ENCODE results near the gene RERE. TPM values are rescaled to one million over a fixed set of nuclear protein-coding genes. Genes with fewer than 3 reads are reported as not detected.

Gene RERE
- total RNA-seq, 1 donor from 2014 or later = 80.3 TPM

DNA sequence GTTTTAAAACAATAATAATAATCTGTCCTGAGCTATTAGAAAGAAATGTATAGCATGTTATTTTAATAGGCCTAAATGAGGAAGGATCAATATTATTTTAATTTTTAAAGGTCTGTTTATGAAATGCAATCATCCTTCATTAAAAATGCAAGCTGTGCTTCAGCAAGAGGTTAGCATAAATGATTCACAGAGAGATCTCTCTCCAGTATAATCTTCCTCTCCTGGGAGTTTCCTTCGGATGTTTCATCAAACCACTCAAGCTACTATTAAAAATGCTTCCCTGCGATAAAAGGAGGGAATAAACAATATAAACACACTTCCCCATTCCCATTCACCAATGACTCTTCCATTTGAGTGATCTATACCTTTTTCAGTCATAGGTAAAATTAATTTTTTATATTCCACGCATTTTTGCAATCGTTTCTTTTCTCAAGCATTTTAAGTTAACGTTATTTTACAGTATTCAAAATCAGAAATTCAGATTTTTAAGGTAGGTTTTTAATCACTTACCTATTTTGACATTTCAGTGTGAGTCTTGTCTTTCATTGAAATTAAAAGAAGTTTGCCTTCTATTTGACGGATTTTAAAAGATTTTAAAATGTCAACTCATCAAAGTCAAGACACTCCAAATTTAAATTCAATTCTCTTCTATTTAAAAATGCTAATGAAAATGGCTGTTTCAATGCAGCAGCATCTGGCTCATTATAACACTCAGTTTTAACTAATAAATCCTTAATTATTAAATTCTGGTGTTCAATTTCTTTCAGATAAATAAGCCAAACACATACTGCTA is 64.3 kb downstream of the RERE start:
- no peak for DNase-seq (ENCODE audit: extremely low spot score in 2 of 2)
- intact Hi-C loops (cut with DNase I) = no loop called here
- no peak overlapping the region for H3K4me3 ChIP-seq
- H3K4me1 ChIP-seq = peaks cover 5% of the 10 kb centered on the region
- TF ChIP-seq POLR2A (IDR thresholded peaks at IDR 0.05) (no peak), POLR2AphosphoS5 (IDR thresholded peaks at IDR 0.05; ENCODE audit: insufficient read depth in 1 of 2, low read depth in 1 of 2) (no peak)
- TF ChIP-seq, protein P1, sequence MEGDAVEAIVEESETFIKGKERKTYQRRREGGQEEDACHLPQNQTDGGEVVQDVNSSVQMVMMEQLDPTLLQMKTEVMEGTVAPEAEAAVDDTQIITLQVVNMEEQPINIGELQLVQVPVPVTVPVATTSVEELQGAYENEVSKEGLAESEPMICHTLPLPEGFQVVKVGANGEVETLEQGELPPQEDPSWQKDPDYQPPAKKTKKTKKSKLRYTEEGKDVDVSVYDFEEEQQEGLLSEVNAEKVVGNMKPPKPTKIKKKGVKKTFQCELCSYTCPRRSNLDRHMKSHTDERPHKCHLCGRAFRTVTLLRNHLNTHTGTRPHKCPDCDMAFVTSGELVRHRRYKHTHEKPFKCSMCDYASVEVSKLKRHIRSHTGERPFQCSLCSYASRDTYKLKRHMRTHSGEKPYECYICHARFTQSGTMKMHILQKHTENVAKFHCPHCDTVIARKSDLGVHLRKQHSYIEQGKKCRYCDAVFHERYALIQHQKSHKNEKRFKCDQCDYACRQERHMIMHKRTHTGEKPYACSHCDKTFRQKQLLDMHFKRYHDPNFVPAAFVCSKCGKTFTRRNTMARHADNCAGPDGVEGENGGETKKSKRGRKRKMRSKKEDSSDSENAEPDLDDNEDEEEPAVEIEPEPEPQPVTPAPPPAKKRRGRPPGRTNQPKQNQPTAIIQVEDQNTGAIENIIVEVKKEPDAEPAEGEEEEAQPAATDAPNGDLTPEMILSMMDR (IDR thresholded peaks at IDR 0.05) = no peak
- no peak overlapping the region for H3K27ac ChIP-seq
- H3K36me3 ChIP-seq = no peaks in the 10 kb centered on the region
- no peaks in the 10 kb centered on the region for H3K27me3 ChIP-seq
- H3K9me3 ChIP-seq = no peaks in the 10 kb centered on the region

DNA sequence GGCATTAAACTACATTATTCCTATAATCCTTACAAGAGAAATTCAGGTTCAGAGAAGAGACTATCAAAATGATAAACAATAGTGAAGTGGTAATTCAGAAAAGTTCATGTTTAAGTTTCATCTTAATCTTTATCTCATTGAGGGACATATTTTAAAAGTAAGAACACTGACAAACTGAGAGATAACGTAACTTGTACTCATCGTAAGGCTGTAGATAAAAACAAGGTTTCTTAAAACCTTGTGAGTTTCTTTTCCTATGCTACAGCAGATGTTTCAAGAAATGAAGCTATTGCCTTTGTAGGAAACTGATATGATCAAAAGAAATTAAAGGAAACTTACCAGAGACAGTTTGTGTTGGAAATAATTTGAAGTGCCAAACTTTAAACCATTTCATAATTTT is 65.0 kb downstream of the RERE start:
- intact Hi-C loops (cut with DNase I) = no loop called here
- no peaks in the 10 kb centered on the region for H3K36me3 ChIP-seq
- no peak overlapping the region for H3K4me3 ChIP-seq
- TF ChIP-seq POLR2A (IDR thresholded peaks at IDR 0.05) (no peak), POLR2AphosphoS5 (IDR thresholded peaks at IDR 0.05; ENCODE audit: insufficient read depth in 1 of 2, low read depth in 1 of 2) (no peak)
- TF ChIP-seq, protein P1 (IDR thresholded peaks at IDR 0.05) = no peak
- H3K27ac ChIP-seq = no peak overlapping the region
- H3K4me1 ChIP-seq = peaks cover 5% of the 10 kb centered on the region
- no peak for DNase-seq (ENCODE audit: extremely low spot score in 2 of 2)
- H3K27me3 ChIP-seq = no peaks in the 10 kb centered on the region
- no peaks in the 10 kb centered on the region for H3K9me3 ChIP-seq

DNA sequence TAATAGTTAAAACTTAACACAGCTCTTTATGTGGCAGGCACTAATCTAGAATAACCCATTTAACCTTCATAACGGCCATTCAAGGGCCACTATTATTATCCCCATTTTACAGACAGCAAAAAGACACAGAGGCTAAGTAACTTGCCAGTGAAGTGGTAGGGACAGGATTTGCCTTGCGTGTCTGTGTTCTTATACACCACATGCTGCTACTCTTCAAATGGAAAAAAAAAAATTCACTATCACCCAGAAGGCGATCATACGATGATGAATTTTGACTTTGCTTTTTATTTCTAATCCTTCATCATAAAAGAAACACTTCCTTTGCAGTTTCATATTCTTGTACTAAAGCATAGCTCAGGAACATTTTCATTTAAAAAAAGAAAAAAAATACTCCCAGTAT is 65.5 kb downstream of the RERE start:
- DNase-seq (ENCODE audit: extremely low spot score in 2 of 2) = no peak
- intact Hi-C loops (cut with DNase I) = no loop called here
- no peaks in the 10 kb centered on the region for H3K27me3 ChIP-seq
- H3K4me3 ChIP-seq = no peak overlapping the region
- TF ChIP-seq, protein P1 (IDR thresholded peaks at IDR 0.05) = no peak
- no peak for TF ChIP-seq POLR2AphosphoS5 (IDR thresholded peaks at IDR 0.05; ENCODE audit: insufficient read depth in 1 of 2, low read depth in 1 of 2)
- no peak for TF ChIP-seq POLR2A (IDR thresholded peaks at IDR 0.05)
- no peaks in the 10 kb centered on the region for H3K36me3 ChIP-seq
- H3K9me3 ChIP-seq = no peaks in the 10 kb centered on the region
- H3K4me1 ChIP-seq = peaks cover 5% of the 10 kb centered on the region
- no peak overlapping the region for H3K27ac ChIP-seq

DNA sequence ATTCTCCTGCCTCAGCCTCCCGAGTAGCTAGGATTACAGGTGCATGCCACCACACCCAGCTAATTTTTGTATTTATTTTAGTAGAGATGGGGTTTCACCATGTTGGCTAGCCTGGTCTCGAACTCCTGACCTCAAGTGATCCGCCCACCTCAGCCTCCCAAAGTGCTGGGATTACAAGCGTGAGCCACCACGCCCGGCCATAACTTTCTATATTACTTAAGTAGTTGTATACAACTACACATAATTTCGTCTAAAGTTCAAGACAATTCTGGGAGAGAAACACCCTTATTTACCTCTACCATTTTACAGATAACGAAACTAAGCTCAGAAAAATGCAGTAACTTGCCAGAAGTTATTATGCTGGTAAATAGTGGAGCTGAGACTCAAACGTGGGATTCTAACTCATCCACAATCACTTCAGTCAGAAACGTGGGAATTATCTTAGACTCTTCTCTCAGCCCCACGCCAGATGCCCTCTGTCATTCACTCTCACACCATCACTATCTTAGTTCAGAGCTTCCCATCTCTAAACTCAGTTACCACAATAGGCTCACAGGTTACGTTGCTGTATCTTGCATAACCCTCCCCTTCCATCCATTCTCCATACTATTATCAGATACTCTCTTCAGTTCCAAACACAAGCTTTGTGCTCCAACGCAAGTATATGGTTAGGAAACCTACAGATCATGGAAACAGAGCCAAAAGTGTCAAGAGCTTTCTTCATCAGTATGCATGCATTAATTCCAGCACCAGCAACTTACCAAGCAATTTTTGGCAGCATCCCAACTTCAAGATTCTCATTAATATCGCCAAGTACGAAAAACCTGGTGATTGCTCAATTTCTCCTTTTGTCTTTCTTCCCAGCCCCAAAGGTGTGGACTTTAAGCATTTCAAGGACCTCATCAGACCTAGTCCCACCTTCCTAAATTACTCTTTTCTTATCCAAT is 69.3 kb downstream of the RERE start:
- Histone ChIP-seq H3K4me3 (no peak overlapping the region), H3K27ac (no peak overlapping the region), H3K27me3 (no peaks in the 10 kb centered on the region), H3K9me3 (no peaks in the 10 kb centered on the region), H3K36me3 (no peaks in the 10 kb centered on the region), H3K4me1 (no peaks in the 10 kb centered on the region)
- no peak for TF ChIP-seq POLR2AphosphoS5 (IDR thresholded peaks at IDR 0.05; ENCODE audit: insufficient read depth in 1 of 2, low read depth in 1 of 2)
- no peak for TF ChIP-seq POLR2A (IDR thresholded peaks at IDR 0.05)
- TF ChIP-seq, protein P1 (IDR thresholded peaks at IDR 0.05) = no peak
- DNase-seq (ENCODE audit: extremely low spot score in 2 of 2) = no peak
- intact Hi-C loops (cut with DNase I) = no loop called here
